Measurements from ENCODE around the gene KCNK5. TPM values are rescaled to one million over a fixed set of nuclear protein-coding genes. Genes with fewer than 3 reads are reported as not detected.

The KCNK5 gene
- total and polyA plus RNA-seq, 7 donors: 3.0 to 26.9 (median 7.5) TPM

GRCh38 chr6:39273406-39273821, 44.1 kb upstream of the KCNK5 start:
- H3K4me1 ChIP-seq: no peaks in the 10 kb centered on the region
- no peak overlapping the region for H3K27ac ChIP-seq
- WGBS, 2 donors: 47 to 69% methylated on average over 6 of the region's 6 CpGs
- H3K36me3 ChIP-seq: no peaks in the 10 kb centered on the region
- intact Hi-C loops (cut with DNase I): no loop called here
- no peaks in the 10 kb centered on the region for H3K27me3 ChIP-seq
- DNase-seq: no peak
- H3K4me3 ChIP-seq: no peak overlapping the region
- TF ChIP-seq EP300 (IDR thresholded peaks at IDR 0.05) (no peak), POLR2AphosphoS5 (IDR thresholded peaks at IDR 0.05) (no peak), POLR2A (IDR thresholded peaks at IDR 0.05) (no peak), CTCF (IDR thresholded peaks at IDR 0.05) (no peak)
- H3K9me3 ChIP-seq: no peaks in the 10 kb centered on the region

GRCh38 chr6:39269961-39270360, 40.7 kb upstream of the KCNK5 start:
- H3K4me1 ChIP-seq: no peaks in the 10 kb centered on the region
- WGBS, 2 donors: 11 to 68% methylated on average over 1 of the region's 1 CpG
- no peaks in the 10 kb centered on the region for H3K9me3 ChIP-seq
- DNase-seq: no peak
- no peak overlapping the region for H3K4me3 ChIP-seq
- H3K36me3 ChIP-seq: no peaks in the 10 kb centered on the region
- no peak overlapping the region for H3K27ac ChIP-seq
- intact Hi-C loops (cut with DNase I): no loop called here
- no peak for TF ChIP-seq CTCF (IDR thresholded peaks at IDR 0.05)
- TF ChIP-seq EP300 (IDR thresholded peaks at IDR 0.05): no peak
- TF ChIP-seq POLR2A (IDR thresholded peaks at IDR 0.05): no peak
- no peak for TF ChIP-seq POLR2AphosphoS5 (IDR thresholded peaks at IDR 0.05)
- no peaks in the 10 kb centered on the region for H3K27me3 ChIP-seq

GRCh38 chr6:39268721-39269120, 39.4 kb upstream of the KCNK5 start:
- TF ChIP-seq POLR2AphosphoS5 (IDR thresholded peaks at IDR 0.05): no peak
- TF ChIP-seq CTCF (IDR thresholded peaks at IDR 0.05): no peak
- TF ChIP-seq EP300 (IDR thresholded peaks at IDR 0.05): no peak
- TF ChIP-seq POLR2A (IDR thresholded peaks at IDR 0.05): no peak
- H3K9me3 ChIP-seq: no peaks in the 10 kb centered on the region
- intact Hi-C loops (cut with DNase I): no loop called here
- H3K36me3 ChIP-seq: no peaks in the 10 kb centered on the region
- H3K4me1 ChIP-seq: no peaks in the 10 kb centered on the region
- no peak overlapping the region for H3K4me3 ChIP-seq
- no peak overlapping the region for H3K27ac ChIP-seq
- WGBS, 2 donors: 82 to 85% methylated on average over 3 of the region's 3 CpGs
- DNase-seq: no peak
- no peaks in the 10 kb centered on the region for H3K27me3 ChIP-seq

- DNase-seq: no peak
- no peaks in the 10 kb centered on the region for H3K27me3 ChIP-seq
- no peak overlapping the region for H3K4me3 ChIP-seq
- no peaks in the 10 kb centered on the region for H3K36me3 ChIP-seq
- H3K9me3 ChIP-seq: no peaks in the 10 kb centered on the region
- intact Hi-C loops (cut with DNase I): no loop called here
- no peak overlapping the region for H3K27ac ChIP-seq
- 76 to 87% methylated on average over 7 of the region's 7 CpGs for WGBS, 2 donors
- TF ChIP-seq POLR2A (IDR thresholded peaks at IDR 0.05) (no peak), CTCF (IDR thresholded peaks at IDR 0.05) (no peak), EP300 (IDR thresholded peaks at IDR 0.05) (no peak), POLR2AphosphoS5 (IDR thresholded peaks at IDR 0.05) (no peak)
- H3K4me1 ChIP-seq: no peaks in the 10 kb centered on the region
Observed at GRCh38 chr6:39268171-39268570, 38.9 kb upstream of the KCNK5 start.

GRCh38 chr6:39266782-39267355, 37.6 kb upstream of the KCNK5 start:
- WGBS, 2 donors: 38 to 69% methylated on average over 5 of the region's 5 CpGs
- intact Hi-C loops (cut with DNase I): no loop called here
- Histone ChIP-seq H3K36me3 (no peaks in the 10 kb centered on the region), H3K9me3 (no peaks in the 10 kb centered on the region), H3K4me3 (no peak overlapping the region), H3K27me3 (peaks cover 0 to 2% (median 0%) of the 10 kb centered on the region in 3 donors), H3K4me1 (no peaks in the 10 kb centered on the region), H3K27ac (no peak overlapping the region)
- no peak for DNase-seq
- TF ChIP-seq EP300 (IDR thresholded peaks at IDR 0.05) (no peak), POLR2A (IDR thresholded peaks at IDR 0.05) (no peak), POLR2AphosphoS5 (IDR thresholded peaks at IDR 0.05) (no peak), CTCF (IDR thresholded peaks at IDR 0.05) (no peak)
